ENCODE data around the gene DYSF.

GRCh38 chr2:71422786-71423185 is 30.6 kb upstream of the DYSF start:
- no peak for TF ChIP-seq CTCF (conservative IDR thresholded peaks at IDR 0.05)
- TF ChIP-seq ZFX (IDR thresholded peaks at IDR 0.05): no peak

All from C4-2B (cell line).